Loucy (cell line): ENCODE measurements around the gene RNU5B-1.

Experiments
- H2AFZ ChIP-seq: fragments of 200-600 bp; sonication (generic); 2 replicates; pipeline ENCODE4 v1.6.0; 2016; ENCODE audit warnings: antibody characterized with exemption, mild to moderate bottlenecking, low read length, moderate library complexity
- H3F3A ChIP-seq: fragments of 200-600 bp; 2 replicates; pipeline ENCODE4 v1.6.0; 2016; ENCODE audit warnings: antibody characterized with exemption, low read depth, mild to moderate bottlenecking
- H3K27me3 ChIP-seq: fragments of 200-600 bp; sonication (generic); 2 replicates; pipeline ENCODE4 v1.6.1; 2014; ENCODE audit warnings: low read length, mild to moderate bottlenecking; ENCODE audit not compliant: insufficient read depth, poor library complexity, severe bottlenecking
- H3K36me3 ChIP-seq: fragments of 200-600 bp; sonication (generic); 2 replicates; pipeline ENCODE4 v1.6.1; 2016; ENCODE audit warnings: low read length; ENCODE audit not compliant: insufficient read depth
- H3K4me1 ChIP-seq: fragments of 200-600 bp; sonication (generic); 2 replicates; pipeline ENCODE4 v1.5.1; 2014; ENCODE audit warnings: low read length, mild to moderate bottlenecking; ENCODE audit not compliant: insufficient read depth, poor library complexity, severe bottlenecking
- H3K4me2 ChIP-seq: fragments of 200-600 bp; sonication (generic); 2 replicates; pipeline ENCODE4 v1.6.0; 2014; ENCODE audit warnings: antibody characterized with exemption, low read length, low read depth, mild to moderate bottlenecking; ENCODE audit not compliant: poor library complexity, severe bottlenecking
- H3K4me3 ChIP-seq: fragments of 200-600 bp; sonication (generic); 2 replicates; pipeline ENCODE4 v1.5.1; 2014; ENCODE audit warnings: low read length, mild to moderate bottlenecking, mixed read lengths; ENCODE audit not compliant: poor library complexity, severe bottlenecking
- H3K79me2 ChIP-seq: fragments of 200-600 bp; sonication (generic); 2 replicates; pipeline ENCODE4 v1.6.1; 2014; ENCODE audit warnings: low read length; ENCODE audit not compliant: insufficient read depth
- H3K9ac ChIP-seq: fragments of 200-600 bp; sonication (generic); 2 replicates; pipeline ENCODE4 v1.6.0; 2014; ENCODE audit warnings: mild to moderate bottlenecking, low read depth, low read length, moderate library complexity; ENCODE audit not compliant: poor library complexity, severe bottlenecking
- H3K9me2 ChIP-seq: fragments of 200-600 bp; sonication (generic); replicated peaks from 2 replicates; pipeline ENCODE4 v1.6.1; 2016; ENCODE audit warnings: low read depth, low read length, mixed read lengths
- H3K9me3 ChIP-seq: fragments of 200-600 bp; sonication (generic); 2 replicates; pipeline ENCODE4 v1.6.1; 2014; ENCODE audit warnings: mild to moderate bottlenecking, antibody characterized with exemption, low read length, low read depth; ENCODE audit not compliant: insufficient read depth
- H4K20me1 ChIP-seq: fragments of 200-600 bp; sonication (generic); 2 replicates; pipeline ENCODE4 v1.6.0; 2014; ENCODE audit warnings: antibody characterized with exemption, low read length, mild to moderate bottlenecking; ENCODE audit not compliant: insufficient read depth, poor library complexity, severe bottlenecking
- CTCF ChIP-seq: fragments of 200-600 bp; sonication (generic); conservative IDR thresholded peaks from 2 replicates; pipeline ENCODE4 v1.5.1; 2014; ENCODE audit warnings: mild to moderate bottlenecking, antibody characterized with exemption, low read length
- EZH2phosphoT487 ChIP-seq: fragments of 200-600 bp; IDR thresholded peaks from 2 replicates; pipeline ENCODE4 v1.6.1; 2018; ENCODE audit warnings: antibody characterized with exemption, mild to moderate bottlenecking, moderate library complexity, borderline replicate concordance

The RNU5B-1 gene

GRCh38 chr15:65305776-65306175 is 1.3 kb downstream of the RNU5B-1 start:
- Histone ChIP-seq H3K27me3 (no peaks in the 10 kb centered on the region), H3K9me3 (no peaks in the 10 kb centered on the region), H3F3A (peaks cover 8% of the 10 kb centered on the region), H3K9ac (no peak overlapping the region), H3K4me3 (no peak overlapping the region), H3K4me1 (peaks cover 12% of the 10 kb centered on the region), H3K4me2 (no peak overlapping the region), H3K79me2 (no peaks in the 10 kb centered on the region), H3K9me2 (no peaks in the 10 kb centered on the region), H4K20me1 (no peaks in the 10 kb centered on the region), H3K36me3 (no peaks in the 10 kb centered on the region), H2AFZ (no peak overlapping the region)
- no peak for TF ChIP-seq EZH2phosphoT487
- TF ChIP-seq CTCF: no peak

DNA sequence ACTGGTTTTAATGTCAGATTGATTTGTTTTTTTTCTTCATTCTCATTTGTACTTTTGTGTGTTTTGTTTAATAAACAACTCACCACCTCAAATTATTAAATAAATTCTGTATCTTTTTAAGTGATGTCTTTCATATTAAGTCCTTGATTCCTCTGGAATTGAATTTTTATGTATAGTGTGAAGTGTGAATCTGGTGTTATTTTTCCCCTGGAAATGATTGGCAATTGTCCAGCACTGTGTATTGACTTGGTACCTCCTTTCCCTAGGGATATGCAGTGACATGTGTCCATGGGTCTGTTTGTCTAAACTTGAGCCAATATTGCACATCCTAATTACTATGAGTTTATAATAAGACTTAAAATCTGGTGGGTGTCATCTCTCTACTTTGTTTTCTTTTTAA is 2.1 kb downstream of the RNU5B-1 start:
- H4K20me1 ChIP-seq: no peaks in the 10 kb centered on the region
- no peaks in the 10 kb centered on the region for H3K9me2 ChIP-seq
- H3K4me1 ChIP-seq: peaks cover 12% of the 10 kb centered on the region
- no peak overlapping the region for H3K4me3 ChIP-seq
- TF ChIP-seq EZH2phosphoT487 (no peak), CTCF (no peak)
- no peak overlapping the region for H2AFZ ChIP-seq
- no peak overlapping the region for H3K9ac ChIP-seq
- H3K36me3 ChIP-seq: no peaks in the 10 kb centered on the region
- no peaks in the 10 kb centered on the region for H3K9me3 ChIP-seq
- H3K79me2 ChIP-seq: no peaks in the 10 kb centered on the region
- no peaks in the 10 kb centered on the region for H3K27me3 ChIP-seq
- peaks cover 8% of the 10 kb centered on the region for H3F3A ChIP-seq
- H3K4me2 ChIP-seq: no peak overlapping the region

DNA sequence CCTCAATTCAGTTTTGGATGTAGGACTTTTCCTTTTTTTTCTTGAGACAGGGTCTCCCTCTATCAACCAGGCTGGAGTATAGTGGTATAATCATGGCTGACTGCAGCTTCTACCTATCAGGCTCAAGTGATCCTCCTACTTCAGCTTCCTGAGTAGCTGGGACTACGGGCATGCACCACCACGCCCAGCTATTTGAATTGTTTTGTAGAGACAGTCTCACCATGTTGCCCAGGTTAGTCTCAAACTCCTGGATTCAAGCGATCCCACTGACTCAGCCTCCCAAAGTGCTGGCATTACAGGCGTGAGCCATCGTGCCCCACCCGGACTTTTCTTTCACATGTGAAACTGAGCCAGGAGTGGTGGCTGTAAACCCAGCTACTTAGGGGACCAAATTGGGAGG is 3.5 kb downstream of the RNU5B-1 start:
- Histone ChIP-seq H3K79me2 (no peaks in the 10 kb centered on the region), H3K36me3 (no peaks in the 10 kb centered on the region), H3F3A (peaks cover 8% of the 10 kb centered on the region), H3K9me2 (no peaks in the 10 kb centered on the region), H4K20me1 (no peaks in the 10 kb centered on the region), H3K9me3 (no peaks in the 10 kb centered on the region), H3K4me3 (no peak overlapping the region), H2AFZ (no peak overlapping the region), H3K4me1 (peaks cover 12% of the 10 kb centered on the region), H3K27me3 (no peaks in the 10 kb centered on the region), H3K4me2 (no peak overlapping the region), H3K9ac (no peak overlapping the region)
- TF ChIP-seq CTCF (no peak), EZH2phosphoT487 (no peak)
